SH-SY5Y (cell line): ENCODE measurements around the gene PTPRD.

Experiments used
- GATA2 ChIP-seq: IDR thresholded peaks from 2 replicates; pipeline ENCODE4 v1.6.1; 2011; ENCODE audit warnings: mild to moderate bottlenecking, low read depth, low read length
- GATA3 ChIP-seq: IDR thresholded peaks from 2 replicates; pipeline ENCODE4 v1.6.1; 2011; ENCODE audit warnings: low read depth, mild to moderate bottlenecking, low read length, moderate library complexity

DNA sequence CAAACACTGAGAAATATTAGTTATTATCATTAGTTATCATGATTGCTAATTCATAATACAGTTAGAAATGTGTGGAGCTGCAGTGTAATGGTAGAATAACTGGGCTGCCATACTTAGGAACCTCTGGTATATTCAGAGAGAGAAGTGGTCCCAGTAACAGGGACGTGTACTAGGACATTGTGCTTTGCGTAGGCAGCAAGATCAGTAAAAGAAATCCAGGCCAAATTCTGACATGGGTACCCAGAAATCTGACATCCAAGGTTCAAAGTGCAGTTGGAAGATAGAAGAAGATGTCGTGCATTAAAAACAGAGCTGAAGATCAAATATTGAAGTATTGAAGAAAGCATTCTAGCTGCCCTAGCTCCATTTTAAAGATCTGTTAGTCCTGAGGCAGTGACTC is 1652.5 kb downstream of the PTPRD start:
- TF ChIP-seq GATA2 (no peak), GATA3 (no peak)
